ENCODE measurements around the gene SPATS2L.

The SPATS2L gene

DNA sequence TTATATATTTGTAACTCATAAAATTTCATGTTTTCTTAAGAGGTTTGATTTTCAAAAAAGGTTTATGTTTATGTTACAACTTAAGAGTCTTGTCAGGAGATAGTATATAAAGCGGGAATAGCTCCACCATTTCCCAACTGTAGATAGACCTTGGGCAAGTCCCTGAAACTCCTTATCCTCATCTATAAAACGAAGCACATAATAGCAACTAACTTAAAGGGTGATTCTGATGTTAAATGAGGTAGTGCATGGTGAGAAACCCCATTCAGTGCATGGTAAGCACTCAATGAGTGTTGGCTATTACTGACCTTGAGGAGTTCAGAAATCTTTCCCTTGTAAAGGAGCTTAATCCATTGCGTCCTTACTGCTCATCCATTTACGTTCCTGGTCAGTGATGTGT lies 169.3 kb downstream of the SPATS2L start:
- DNase-seq = no peak

GRCh38 chr2:200476836-200477235 lies 170.3 kb downstream of the SPATS2L start:
- DNase-seq = no peak

DNA sequence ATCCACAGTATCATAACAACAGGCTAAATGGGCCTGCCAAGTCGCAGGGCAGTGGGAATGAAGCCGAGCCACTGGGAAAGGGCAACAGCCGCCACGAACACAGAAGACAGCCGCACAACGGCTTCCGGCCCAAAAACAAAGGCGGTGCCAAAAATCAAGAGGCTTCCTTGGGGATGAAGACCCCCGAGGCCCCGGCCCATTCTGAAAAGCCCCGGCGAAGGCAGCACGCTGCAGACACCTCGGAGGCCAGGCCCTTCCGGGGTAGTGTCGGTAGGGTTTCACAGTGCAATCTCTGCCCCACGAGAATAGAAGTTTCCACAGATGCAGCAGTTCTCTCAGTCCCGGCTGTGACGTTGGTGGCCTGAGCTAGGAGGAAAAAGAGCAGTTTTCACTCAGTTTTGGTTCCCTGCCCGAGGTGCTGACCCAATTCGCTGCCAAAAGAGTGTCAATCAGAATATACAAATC lies 171.2 kb downstream of the SPATS2L start:
- DNase-seq = no peak

GRCh38 chr2:200479692-200480265 lies 173.3 kb downstream of the SPATS2L start:
- DNase-seq = no peak

- no peak for DNase-seq
These were observed 175.7 kb downstream of the SPATS2L start for GRCh38 chr2:200482194-200482593.

DNA sequence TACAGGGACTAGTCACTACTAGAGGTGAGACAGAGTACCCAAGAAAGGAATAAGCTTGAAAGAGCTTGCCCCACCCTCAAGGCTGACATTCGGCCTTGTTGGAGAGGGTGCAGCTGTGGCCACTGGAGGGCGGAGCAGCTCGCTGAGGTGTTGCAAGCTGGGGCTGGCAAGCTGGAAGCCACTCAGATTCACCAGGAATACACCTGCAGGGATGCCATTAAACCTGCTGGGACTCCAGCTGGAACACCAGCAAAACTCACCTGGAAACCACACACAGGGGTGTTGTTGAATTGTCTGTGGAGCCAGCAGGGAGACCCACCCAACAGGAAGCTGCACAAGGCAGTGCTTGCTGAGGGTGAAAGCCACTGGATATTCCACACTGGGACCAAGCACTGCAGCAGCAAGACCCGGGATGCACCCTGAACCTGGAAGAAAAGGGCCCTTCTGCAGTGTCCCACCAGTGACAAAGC lies 177.3 kb downstream of the SPATS2L start:
- peak; percentile 58 for DNase-seq

DNA sequence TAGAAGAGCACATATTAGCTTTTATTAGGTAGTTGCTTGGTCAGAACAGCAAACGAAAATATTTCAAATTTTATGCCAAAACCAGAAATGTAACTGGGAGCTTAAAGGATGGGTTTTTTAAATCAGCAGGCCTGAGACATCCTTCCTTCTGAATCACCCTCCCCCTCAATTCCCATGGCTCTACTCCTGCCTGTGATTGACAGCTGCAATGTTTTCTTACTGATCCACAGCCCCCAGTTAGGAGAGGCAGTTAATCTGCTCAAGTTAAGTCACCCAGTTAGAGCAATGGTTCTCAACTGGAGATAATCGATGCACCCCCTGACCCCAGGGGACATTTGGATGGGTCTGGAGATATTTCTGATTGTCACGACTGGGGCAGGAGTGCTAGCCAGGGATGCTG lies 178.4 kb downstream of the SPATS2L start:
- no peak for DNase-seq

- no peak for DNase-seq
These were observed 180.0 kb downstream of the SPATS2L start for GRCh38 chr2:200486529-200486928.

DNA sequence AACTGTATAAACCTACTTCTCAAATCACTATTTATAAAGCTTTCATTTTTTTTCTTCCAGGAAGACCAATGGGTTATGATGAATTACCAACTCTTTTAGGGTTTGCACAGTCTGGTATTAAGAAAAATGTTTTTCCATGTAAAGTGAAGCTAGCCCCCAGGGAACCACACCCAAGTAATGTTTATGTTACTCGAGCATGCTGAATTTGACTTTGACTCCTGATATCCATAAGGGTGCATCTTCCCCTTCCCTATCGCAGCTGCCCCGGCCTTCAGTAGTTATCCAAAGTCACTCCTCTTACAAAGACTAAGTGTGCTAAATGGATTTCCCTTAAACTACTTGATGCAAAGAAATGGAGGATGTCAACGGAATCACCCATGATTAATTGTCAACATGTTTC lies 181.7 kb downstream of the SPATS2L start:
- no peak for DNase-seq

GRCh38 chr2:200490001-200490400 lies 183.5 kb downstream of the SPATS2L start:
- DNase-seq = no peak

DNA sequence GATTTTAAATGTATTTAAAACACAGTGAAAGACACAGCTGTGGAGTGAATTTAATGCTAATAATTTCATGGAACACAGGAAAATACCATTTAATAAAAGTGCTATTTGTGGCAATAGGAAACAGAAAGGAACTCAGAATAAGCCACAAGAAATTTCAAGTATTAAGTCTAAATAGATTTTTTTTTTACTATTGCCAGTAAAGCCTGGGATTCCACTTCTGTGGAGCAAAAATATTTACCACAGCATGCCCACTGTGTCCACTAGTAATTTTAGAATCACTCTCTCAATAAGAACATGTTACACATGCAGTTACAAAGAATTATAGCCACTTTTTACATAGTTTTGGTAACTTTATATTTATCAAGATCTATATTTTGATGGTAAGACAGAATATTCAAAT lies 186.2 kb downstream of the SPATS2L start:
- no peak for DNase-seq

DNA sequence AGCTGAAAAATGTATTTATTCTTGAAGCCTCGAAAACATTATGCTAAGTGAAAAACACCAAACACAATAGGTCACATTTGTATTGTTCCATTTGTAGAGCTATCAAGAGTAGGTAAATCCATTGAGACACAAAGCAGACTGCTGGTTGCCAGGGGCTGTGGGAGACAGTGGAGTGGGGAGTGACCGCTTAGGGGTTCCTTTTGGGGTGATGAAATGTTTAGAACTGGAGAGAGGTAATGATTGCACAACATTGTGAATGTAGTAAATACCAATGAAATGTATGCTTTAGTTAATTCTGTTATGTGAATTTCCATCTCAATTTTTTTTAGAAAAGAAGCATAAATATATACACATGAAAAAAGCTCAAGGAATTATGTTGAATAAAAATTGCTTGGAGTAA lies 187.6 kb downstream of the SPATS2L start:
- no peak for DNase-seq

DNA sequence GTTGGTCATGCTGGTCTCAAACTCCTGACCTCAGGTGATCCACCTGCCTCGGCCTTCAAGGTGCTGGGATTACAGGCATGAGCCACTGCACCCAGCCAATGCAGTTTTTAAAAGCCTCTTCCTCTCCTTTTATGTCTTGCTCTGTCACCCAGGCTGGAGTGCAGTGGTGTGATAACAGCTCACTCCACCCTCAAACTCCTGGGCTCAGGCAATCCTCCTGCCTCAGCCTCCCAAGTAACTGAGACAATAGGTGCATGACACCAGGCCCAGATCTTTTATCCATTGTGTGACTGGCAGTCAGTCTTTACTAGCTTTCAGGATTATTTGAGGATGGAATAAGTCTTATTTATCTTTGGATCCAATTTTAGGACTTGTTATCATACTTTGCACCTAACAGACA lies 190.2 kb downstream of the SPATS2L start:
- DNase-seq = no peak

- DNase-seq = no peak
These were observed 192.1 kb downstream of the SPATS2L start for GRCh38 chr2:200498402-200499162.

GRCh38 chr2:200502196-200502595 lies 195.7 kb downstream of the SPATS2L start:
- no peak for DNase-seq

GRCh38 chr2:200506679-200507078 lies 200.2 kb downstream of the SPATS2L start:
- no peak for DNase-seq

- DNase-seq = no peak
These were observed 200.7 kb downstream of the SPATS2L start for GRCh38 chr2:200507179-200507578.

DNA sequence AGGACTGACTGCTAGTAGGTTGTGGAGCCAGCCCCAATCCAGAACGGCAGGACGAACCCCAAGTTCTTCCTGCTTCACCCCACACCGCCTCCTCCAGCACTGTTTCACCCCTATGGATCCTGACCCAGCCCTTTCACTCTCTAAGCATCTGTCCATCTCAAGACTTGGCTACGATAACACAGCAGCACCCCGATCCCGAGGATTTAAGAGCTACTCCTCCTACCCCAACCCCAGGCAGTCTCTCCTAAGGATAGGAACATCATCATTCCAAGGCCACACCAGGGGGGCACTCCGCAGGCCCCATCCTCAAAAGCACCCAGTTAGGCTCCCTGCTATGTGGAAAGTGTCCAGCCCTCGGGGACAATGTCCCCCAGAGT lies 202.7 kb downstream of the SPATS2L start:
- no peak for DNase-seq

DNA sequence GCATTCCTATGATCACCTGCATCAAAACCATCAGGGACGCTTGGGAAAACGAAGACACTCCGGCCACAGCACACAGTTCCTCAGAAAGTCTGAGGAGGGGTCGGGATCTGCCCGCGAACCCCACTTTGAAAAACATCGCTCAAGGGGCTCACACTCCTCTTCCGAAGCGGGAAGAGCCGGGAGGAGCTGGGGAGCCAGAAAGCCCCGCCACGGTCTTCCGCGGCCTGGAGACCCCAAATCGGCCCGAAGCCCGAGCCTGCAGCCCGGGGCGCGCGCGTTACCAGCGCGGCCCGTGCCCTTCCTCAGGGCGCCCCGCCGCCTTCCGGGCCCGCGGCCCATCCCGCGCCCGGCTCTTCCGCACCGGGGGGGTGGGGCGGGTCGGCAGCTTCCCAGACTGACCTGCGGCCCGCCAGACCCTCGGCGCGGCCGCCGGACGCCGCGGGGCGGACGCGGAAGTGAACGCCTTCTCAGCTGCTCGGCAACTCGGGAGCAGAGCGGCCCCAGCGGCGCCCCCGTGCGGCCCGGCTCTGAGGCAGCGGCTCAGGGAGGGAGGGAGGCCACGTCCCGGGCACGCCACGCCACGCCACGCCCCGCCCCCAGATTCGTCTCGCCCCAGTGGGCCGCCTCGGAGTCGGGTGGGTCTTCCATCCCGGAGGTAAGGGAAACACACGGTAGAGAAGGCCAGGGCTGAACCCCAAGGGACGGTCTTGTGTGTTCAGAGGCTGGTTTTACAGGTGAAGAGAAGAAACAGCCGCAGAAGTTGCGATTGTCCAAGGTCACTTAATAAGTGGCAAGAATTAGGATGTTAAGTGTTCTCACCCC lies 203.3 kb downstream of the SPATS2L start, which contains the start of gene KCTD18:
KCTD18 (minus strand) TSS at position 457 of the 822 bp plus-strand sequence. CDS start 3,052 bp downstream, outside the sequence.
- DNase-seq = peak; percentile 90

- no peak for DNase-seq
These were observed 208.7 kb downstream of the SPATS2L start for GRCh38 chr2:200515155-200515554.

- DNase-seq = no peak
These were observed 216.7 kb downstream of the SPATS2L start for GRCh38 chr2:200523158-200523557.

GRCh38 chr2:200523604-200524003 lies 217.1 kb downstream of the SPATS2L start:
- DNase-seq = no peak

DNA sequence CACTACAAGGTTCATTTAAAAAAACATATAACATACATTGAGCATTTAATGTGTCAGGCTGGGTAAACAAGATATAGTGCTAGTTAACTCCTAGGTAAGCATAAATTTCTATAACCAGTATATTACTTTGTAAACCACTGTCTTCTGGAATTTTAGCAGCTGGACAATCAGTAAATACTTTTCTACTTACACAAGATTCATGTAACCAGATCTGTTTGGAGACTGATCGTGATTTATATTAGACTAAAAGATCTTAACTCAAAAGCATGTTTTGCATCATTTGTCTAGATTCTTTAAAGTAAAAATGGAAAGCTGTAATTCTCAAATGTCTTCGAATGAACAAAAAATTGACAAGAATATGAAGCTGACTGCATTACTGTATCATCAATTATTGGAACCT lies 218.6 kb downstream of the SPATS2L start:
- no peak for DNase-seq

GRCh38 chr2:200525551-200525881 lies 219.0 kb downstream of the SPATS2L start:
- DNase-seq = no peak
